Measurements from ENCODE around the gene GPC2.

GPC2 gene

GRCh38 chr7:100119970-100120732, 57.0 kb downstream of the GPC2 start:
- peak in 13 of 14 donors; percentile 33 to 88 (median 83) for DNase-seq

Data from C1 segment of cervical spinal cord (tissue), 14 donors.